K562 (cell line): ENCODE measurements around the gene PPP1R12C. TPM values are rescaled to one million over a fixed set of nuclear protein-coding genes. Genes with fewer than 3 reads are reported as not detected.
A peak's percentile ranks its signal among the peaks of the same experiment; 100 is the strongest.

Experiments
- CBX3 ChIP-seq, 2 experiments: IDR thresholded peaks; 1 replicate in 1 of 2; 2 replicates in 1 of 2; pipeline ENCODE4 v1.6.1; 2012; ENCODE audit warnings: inconsistent platforms in 2 of 2, low read length in 2 of 2, borderline replicate concordance in 1 of 2, control low read depth in 1 of 2
- FOXA3 ChIP-seq, 2 experiments: fragments of 450-650 bp in 1 of 2; sonication (generic) in 1 of 2; formaldehyde crosslinking; IDR thresholded peaks in 1 of 2; conservative IDR thresholded peaks in 1 of 2; 2 replicates each; pipeline versions ENCODE4 v1.4.0 to v1.8.0; 2020 to 2022; ENCODE audit warnings: mild to moderate bottlenecking in 2 of 2, missing genetic modification reagents in 1 of 2
- MYBL2 ChIP-seq, 2 experiments: fragments of 450-650 bp in 1 of 2; sonication (generic) in 1 of 2; formaldehyde crosslinking in 1 of 2; IDR thresholded peaks; 2 replicates each; pipeline versions ENCODE4 v1.6.1 to v1.8.1; 2017 to 2022; ENCODE audit warnings: borderline replicate concordance in 1 of 2, inconsistent platforms in 1 of 2, low read depth in 1 of 2, mild to moderate bottlenecking in 1 of 2, missing genetic modification reagents in 1 of 2, moderate library complexity in 1 of 2
- NFIX ChIP-seq: fragments of 250-450 bp; sonication (Bioruptor Pico); IDR thresholded peaks from 2 replicates; pipeline ENCODE4 v1.4.0; 2020; ENCODE audit warnings: low read depth, mild to moderate bottlenecking, moderate library complexity
- OTX1 ChIP-seq: fragments of 450-650 bp; formaldehyde crosslinking; IDR thresholded peaks from 2 replicates; pipeline ENCODE4 v1.4.0; 2022; ENCODE audit warnings: mild to moderate bottlenecking
- PYGO2 ChIP-seq: fragments of 450-650 bp; IDR thresholded peaks from 2 replicates; pipeline ENCODE4 v1.6.1; 2016; ENCODE audit warnings: mild to moderate bottlenecking, missing genetic modification characterization, moderate library complexity, missing compliant biosample characterization
- TEAD2 ChIP-seq: fragments of 450-650 bp; IDR thresholded peaks from 2 replicates; pipeline ENCODE4 v1.6.1; 2016; ENCODE audit warnings: missing genetic modification characterization, control low read depth, missing compliant biosample characterization
- ZNF431 ChIP-seq: sonication (generic); formaldehyde crosslinking; IDR thresholded peaks from 2 replicates; pipeline ENCODE4 v1.8.0; 2022; ENCODE audit warnings: mild to moderate bottlenecking, missing genetic modification reagents
- ZNF699 ChIP-seq: fragments of 250-450 bp; sonication (Bioruptor Pico); IDR thresholded peaks from 2 replicates; pipeline ENCODE4 v1.8.0; 2021; ENCODE audit warnings: mild to moderate bottlenecking, moderate library complexity; ENCODE audit not compliant: insufficient replicate concordance
- ZNF830 ChIP-seq: fragments of 250-450 bp; sonication (Bioruptor Pico); IDR thresholded peaks from 2 replicates; pipeline ENCODE4 v1.5.0; 2021; ENCODE audit warnings: mild to moderate bottlenecking
- polyA plus RNA-seq, 8 experiments: library from polyadenylated mRNA; depleted of rRNA in 4 of 8; stranded (reverse) in 5 of 8; unstranded in 3 of 8; fragments of >200 nt; fragmentation: Nextera tagmentation in 2 of 8; fragmentation: Illumina TruSeq in 1 of 8; extraction: Ambion mirVana in 2 of 8; extraction: Trizol in 1 of 8; gene quantifications; 2 replicates each; pipeline versions ENCODE4 v1.2.1 to v1.2.3, GENCODE V29; 2011 to 2014; ENCODE audit warnings: inconsistent platforms in 1 of 8, missing spikeins in 1 of 8
- total RNA-seq, 7 experiments: library from RNA; depleted of rRNA in 6 of 7; stranded (reverse); fragments of >200 nt in 6 of 7; fragmentation: Illumina TruSeq in 2 of 7; extraction: Trizol in 2 of 7; gene quantifications; 2 replicates each; pipeline versions ENCODE4 v1.2.1 to v1.2.3, GENCODE V29; 2011 to 2021; ENCODE audit warnings: low replicate concordance in 1 of 7
- TF ChIP-seq, protein P1 (sequence below): sonication (generic); formaldehyde crosslinking; IDR thresholded peaks from 2 replicates; pipeline ENCODE4 v1.8.1; 2023; ENCODE audit warnings: mild to moderate bottlenecking, missing genetic modification reagents
- TF ChIP-seq, protein P2 (sequence below): fragments of 250-450 bp; sonication (Bioruptor Pico); IDR thresholded peaks from 2 replicates; pipeline ENCODE4 v1.8.0; 2022; ENCODE audit warnings: inconsistent platforms, mild to moderate bottlenecking, moderate library complexity, borderline replicate concordance
- TF ChIP-seq, protein P3 (sequence below): sonication (generic); formaldehyde crosslinking; IDR thresholded peaks from 2 replicates; pipeline ENCODE4 v1.5.0; 2020; ENCODE audit warnings: missing genetic modification reagents
- TF ChIP-seq, protein P4 (sequence below): sonication (generic); formaldehyde crosslinking; IDR thresholded peaks from 2 replicates; pipeline ENCODE4 v1.8.1; 2023; ENCODE audit warnings: mild to moderate bottlenecking, missing genetic modification reagents
- TF ChIP-seq, protein P5 (sequence below): fragments of 450-650 bp; IDR thresholded peaks from 2 replicates; pipeline ENCODE4 v1.6.1; 2014; ENCODE audit warnings: low read depth, mild to moderate bottlenecking, moderate library complexity, borderline replicate concordance
- TF ChIP-seq, protein P6 (sequence below): fragments of 450-650 bp; IDR thresholded peaks from 2 replicates; pipeline ENCODE4 v1.6.1; 2018; ENCODE audit warnings: mild to moderate bottlenecking, low read depth; ENCODE audit not compliant: partially characterized antibody

Gene PPP1R12C
- total and polyA plus RNA-seq, 9 of the 15 experiments (the other 6 are each of a cell fraction or from before 2014, with no cell fraction given), result 1.8 to 136 (median 33.7) TPM

DNA sequence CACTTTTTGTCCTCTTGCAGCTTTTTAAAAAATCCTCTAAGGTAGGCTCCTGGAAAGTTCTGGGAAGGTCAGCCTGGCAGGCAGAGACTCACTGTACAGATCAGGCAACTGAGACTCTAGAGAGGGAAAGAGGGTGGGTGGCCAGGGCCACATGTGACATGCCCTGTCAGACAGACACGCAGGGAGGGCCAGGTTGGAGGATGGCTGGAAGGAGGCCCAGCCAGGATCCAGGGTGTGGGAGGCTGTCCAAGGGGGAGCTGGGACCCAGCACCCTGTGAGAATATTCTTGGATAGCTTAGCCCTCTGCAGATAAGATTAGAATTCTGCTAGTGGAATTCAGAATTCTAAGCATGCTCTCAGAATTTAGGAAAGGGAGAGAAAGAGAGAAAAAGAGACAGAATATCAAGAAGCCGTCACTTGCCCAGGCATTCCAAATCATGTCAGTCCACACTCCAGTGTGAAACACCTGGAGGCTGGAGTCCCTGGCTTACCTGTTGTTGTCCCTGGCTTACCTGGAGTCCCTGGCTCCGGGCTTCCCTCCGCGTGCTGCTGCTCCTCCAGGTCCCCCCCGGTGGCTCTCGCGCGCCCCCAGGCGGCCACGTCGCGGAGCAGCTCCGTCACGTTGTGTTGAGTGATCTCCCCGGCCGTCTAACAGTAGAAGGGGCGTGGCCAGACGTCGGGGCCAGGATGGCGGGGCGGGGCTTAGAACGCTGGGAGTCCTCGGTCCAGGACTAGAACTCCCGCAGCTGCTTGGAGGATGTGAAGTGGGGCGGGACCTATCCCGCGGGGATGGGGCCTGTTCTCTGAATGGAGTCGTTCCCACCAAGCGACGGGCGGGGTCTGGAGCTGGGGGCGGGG is 42.9 kb upstream of the PPP1R12C start (continued):
- TF ChIP-seq FOXA3 (CRISPR knock-in tag; conservative IDR thresholded peaks at IDR 0.05 in 1 of 2, IDR thresholded peaks at IDR 0.05 in 1 of 2) (peak in 1 of 2 experiments; percentile 14; a peak in 1 of 4 replicates), NFIX (CRISPR knock-in tag) (no peak), ZNF699 (CRISPR knock-in tag) (no peak), OTX1 (CRISPR knock-in tag) (no peak), PYGO2 (tag) (no peak), CBX3 (IDR thresholded peaks at IDR 0.05; ENCODE audit: borderline replicate concordance in 1 of 2, low read length in 2 of 2) (peak in 1 of 2 experiments; percentile 31; a peak in 1 of 3 replicates), MYBL2 (IDR thresholded peaks at IDR 0.05; ENCODE audit: low read depth) (no peak), MYBL2 (CRISPR knock-in tag; IDR thresholded peaks at IDR 0.05; ENCODE audit: borderline replicate concordance) (no peak), ZNF431 (CRISPR knock-in tag) (no peak), TEAD2 (no peak), ZNF830 (CRISPR knock-in tag) (no peak)
- TF ChIP-seq, protein P1, sequence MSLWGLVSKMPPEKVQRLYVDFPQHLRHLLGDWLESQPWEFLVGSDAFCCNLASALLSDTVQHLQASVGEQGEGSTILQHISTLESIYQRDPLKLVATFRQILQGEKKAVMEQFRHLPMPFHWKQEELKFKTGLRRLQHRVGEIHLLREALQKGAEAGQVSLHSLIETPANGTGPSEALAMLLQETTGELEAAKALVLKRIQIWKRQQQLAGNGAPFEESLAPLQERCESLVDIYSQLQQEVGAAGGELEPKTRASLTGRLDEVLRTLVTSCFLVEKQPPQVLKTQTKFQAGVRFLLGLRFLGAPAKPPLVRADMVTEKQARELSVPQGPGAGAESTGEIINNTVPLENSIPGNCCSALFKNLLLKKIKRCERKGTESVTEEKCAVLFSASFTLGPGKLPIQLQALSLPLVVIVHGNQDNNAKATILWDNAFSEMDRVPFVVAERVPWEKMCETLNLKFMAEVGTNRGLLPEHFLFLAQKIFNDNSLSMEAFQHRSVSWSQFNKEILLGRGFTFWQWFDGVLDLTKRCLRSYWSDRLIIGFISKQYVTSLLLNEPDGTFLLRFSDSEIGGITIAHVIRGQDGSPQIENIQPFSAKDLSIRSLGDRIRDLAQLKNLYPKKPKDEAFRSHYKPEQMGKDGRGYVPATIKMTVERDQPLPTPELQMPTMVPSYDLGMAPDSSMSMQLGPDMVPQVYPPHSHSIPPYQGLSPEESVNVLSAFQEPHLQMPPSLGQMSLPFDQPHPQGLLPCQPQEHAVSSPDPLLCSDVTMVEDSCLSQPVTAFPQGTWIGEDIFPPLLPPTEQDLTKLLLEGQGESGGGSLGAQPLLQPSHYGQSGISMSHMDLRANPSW, result no peak
- TF ChIP-seq, protein P2, sequence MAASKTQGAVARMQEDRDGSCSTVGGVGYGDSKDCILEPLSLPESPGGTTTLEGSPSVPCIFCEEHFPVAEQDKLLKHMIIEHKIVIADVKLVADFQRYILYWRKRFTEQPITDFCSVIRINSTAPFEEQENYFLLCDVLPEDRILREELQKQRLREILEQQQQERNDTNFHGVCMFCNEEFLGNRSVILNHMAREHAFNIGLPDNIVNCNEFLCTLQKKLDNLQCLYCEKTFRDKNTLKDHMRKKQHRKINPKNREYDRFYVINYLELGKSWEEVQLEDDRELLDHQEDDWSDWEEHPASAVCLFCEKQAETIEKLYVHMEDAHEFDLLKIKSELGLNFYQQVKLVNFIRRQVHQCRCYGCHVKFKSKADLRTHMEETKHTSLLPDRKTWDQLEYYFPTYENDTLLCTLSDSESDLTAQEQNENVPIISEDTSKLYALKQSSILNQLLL (CRISPR knock-in tag), result no peak
- TF ChIP-seq, protein P3, sequence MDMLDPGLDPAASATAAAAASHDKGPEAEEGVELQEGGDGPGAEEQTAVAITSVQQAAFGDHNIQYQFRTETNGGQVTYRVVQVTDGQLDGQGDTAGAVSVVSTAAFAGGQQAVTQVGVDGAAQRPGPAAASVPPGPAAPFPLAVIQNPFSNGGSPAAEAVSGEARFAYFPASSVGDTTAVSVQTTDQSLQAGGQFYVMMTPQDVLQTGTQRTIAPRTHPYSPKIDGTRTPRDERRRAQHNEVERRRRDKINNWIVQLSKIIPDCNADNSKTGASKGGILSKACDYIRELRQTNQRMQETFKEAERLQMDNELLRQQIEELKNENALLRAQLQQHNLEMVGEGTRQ (CRISPR knock-in tag), result 0 out of 2 replicates have a peak, but pooled peaks have one; percentile 31
- TF ChIP-seq, protein P4, sequence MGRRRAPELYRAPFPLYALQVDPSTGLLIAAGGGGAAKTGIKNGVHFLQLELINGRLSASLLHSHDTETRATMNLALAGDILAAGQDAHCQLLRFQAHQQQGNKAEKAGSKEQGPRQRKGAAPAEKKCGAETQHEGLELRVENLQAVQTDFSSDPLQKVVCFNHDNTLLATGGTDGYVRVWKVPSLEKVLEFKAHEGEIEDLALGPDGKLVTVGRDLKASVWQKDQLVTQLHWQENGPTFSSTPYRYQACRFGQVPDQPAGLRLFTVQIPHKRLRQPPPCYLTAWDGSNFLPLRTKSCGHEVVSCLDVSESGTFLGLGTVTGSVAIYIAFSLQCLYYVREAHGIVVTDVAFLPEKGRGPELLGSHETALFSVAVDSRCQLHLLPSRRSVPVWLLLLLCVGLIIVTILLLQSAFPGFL, result no peak
- TF ChIP-seq, protein P5, sequence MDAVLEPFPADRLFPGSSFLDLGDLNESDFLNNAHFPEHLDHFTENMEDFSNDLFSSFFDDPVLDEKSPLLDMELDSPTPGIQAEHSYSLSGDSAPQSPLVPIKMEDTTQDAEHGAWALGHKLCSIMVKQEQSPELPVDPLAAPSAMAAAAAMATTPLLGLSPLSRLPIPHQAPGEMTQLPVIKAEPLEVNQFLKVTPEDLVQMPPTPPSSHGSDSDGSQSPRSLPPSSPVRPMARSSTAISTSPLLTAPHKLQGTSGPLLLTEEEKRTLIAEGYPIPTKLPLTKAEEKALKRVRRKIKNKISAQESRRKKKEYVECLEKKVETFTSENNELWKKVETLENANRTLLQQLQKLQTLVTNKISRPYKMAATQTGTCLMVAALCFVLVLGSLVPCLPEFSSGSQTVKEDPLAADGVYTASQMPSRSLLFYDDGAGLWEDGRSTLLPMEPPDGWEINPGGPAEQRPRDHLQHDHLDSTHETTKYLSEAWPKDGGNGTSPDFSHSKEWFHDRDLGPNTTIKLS, result peak; percentile 87
- TF ChIP-seq, protein P6, sequence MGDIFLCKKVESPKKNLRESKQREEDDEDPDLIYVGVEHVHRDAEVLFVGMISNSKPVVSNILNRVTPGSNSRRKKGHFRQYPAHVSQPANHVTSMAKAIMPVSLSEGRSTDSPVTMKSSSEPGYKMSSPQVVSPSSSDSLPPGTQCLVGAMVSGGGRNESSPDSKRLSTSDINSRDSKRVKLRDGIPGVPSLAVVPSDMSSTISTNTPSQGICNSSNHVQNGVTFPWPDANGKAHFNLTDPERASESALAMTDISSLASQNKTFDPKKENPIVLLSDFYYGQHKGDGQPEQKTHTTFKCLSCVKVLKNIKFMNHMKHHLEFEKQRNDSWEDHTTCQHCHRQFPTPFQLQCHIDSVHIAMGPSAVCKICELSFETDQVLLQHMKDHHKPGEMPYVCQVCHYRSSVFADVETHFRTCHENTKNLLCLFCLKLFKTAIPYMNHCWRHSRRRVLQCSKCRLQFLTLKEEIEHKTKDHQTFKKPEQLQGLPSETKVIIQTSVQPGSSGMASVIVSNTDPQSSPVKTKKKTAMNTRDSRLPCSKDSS, result no peak
